Gastrocnemius medialis (tissue), 4 donors: Measurements from ENCODE around the gene AP1B1. TPM values are rescaled to one million over a fixed set of nuclear protein-coding genes. Genes with fewer than 3 reads are reported as not detected.
"Not testable (repeated sequence)": the region's sequence is repeated elsewhere in the genome, so short reads cannot be mapped to it uniquely, and the experiment has no call there.

Experiments used
- ATAC-seq, 2 donors: fragments of 150-250 bp; one replicate each; pipeline ENCODE4 v1.9.1; 2016
- DNase-seq, 2 donors: peaks; one replicate each; pipeline ENCODE4 v3.0.0-alpha.2; 2019
- H3K27ac ChIP-seq, 4 donors: fragments of 200-600 bp; sonication (generic); 1 replicate in 1 of 4; 2 replicates in 3 of 4; pipeline ENCODE4 v1.5.1; 2016 to 2018; ENCODE audit warnings: mild to moderate bottlenecking in 2 of 4, moderate library complexity in 1 of 4
- H3K27me3 ChIP-seq, 3 donors: fragments of 200-600 bp; sonication (generic) in 2 of 3; 1 replicate in 1 of 3; 2 replicates in 2 of 3; pipeline versions ENCODE4 v1.5.1 to v1.6.0; 2016 to 2019; ENCODE audit warnings: mild to moderate bottlenecking in 1 of 3, moderate library complexity in 1 of 3
- H3K36me3 ChIP-seq, 2 donors: fragments of 200-600 bp; sonication (generic) in 1 of 2; one replicate each; pipeline ENCODE4 v1.5.1; 2017 to 2018
- H3K4me1 ChIP-seq, 2 donors: fragments of 200-600 bp; sonication (generic) in 1 of 2; one replicate each; pipeline ENCODE4 v1.5.1; 2016 to 2017; ENCODE audit warnings: mild to moderate bottlenecking in 2 of 2
- H3K4me3 ChIP-seq, 4 donors: fragments of 200-600 bp; sonication (generic) in 3 of 4; 1 replicate in 1 of 4; 2 replicates in 3 of 4; pipeline ENCODE4 v1.5.1; 2016 to 2019; ENCODE audit warnings: mild to moderate bottlenecking in 2 of 4
- H3K9me3 ChIP-seq, 3 donors: fragments of 200-600 bp; sonication (generic) in 2 of 3; 1 replicate in 1 of 3; 2 replicates in 2 of 3; pipeline ENCODE4 v1.5.1; 2016 to 2019
- POLR2A ChIP-seq, 2 donors: fragments of 450-650 bp; IDR thresholded peaks; one replicate each; pipeline ENCODE4 v1.6.1; 2017; ENCODE audit warnings: antibody characterized with exemption in 2 of 2, mild to moderate bottlenecking in 2 of 2, moderate library complexity in 2 of 2
- in situ Hi-C, 4 donors: fragments of 200-750 bp; cut with MboI; loops; one replicate each; pipeline versions ENCODE4 v1.15.0 to v1.8.0; 2017; ENCODE audit warnings: low sequenced_read_pairs in 4 of 4
- intact Hi-C: fragments of 100-400 bp; cut with DNase I; formaldehyde crosslinking; loops from one replicate; pipeline ENCODE4 v1.15.1; 2023; ENCODE audit warnings: low total_unique reads
- total RNA-seq, 4 donors: library from RNA; depleted of rRNA; stranded (reverse); fragments of >200 nt; gene quantifications; one replicate each; pipeline versions ENCODE4 v1.1.0 to v1.2.3, GENCODE V29; 2016
- TF ChIP-seq, protein P1 (sequence below), 5 experiments: fragments of 450-650 bp in 3 of 5; fragments of 200-600 bp in 2 of 5; sonication (generic) in 2 of 5; IDR thresholded peaks in 4 of 5; conservative IDR thresholded peaks in 1 of 5; 1 replicate in 4 of 5; 2 replicates in 1 of 5; pipeline ENCODE4 v1.5.1; 2016 to 2019; ENCODE audit warnings: antibody characterized with exemption in 5 of 5, mild to moderate bottlenecking in 3 of 5, moderate library complexity in 3 of 5

Gene AP1B1
- total RNA-seq, 4 donors from 2014 or later = 26.5 to 44.6 (median 37.3) TPM

GRCh38 chr22:29348041-29348440 is 40.3 kb downstream of the AP1B1 start:
- Histone ChIP-seq H3K9me3 (no peaks in the 10 kb centered on the region), H3K4me3 (no peak overlapping the region), H3K4me1 (peaks cover 57% of the 10 kb centered on the region in 2 donors), H3K27ac (peak overlapping the region; percentile 74 to 86 (median 80)), H3K36me3 (peaks cover 0 to 59% of the 10 kb centered on the region in 2 donors), H3K27me3 (no peaks in the 10 kb centered on the region)
- intact Hi-C loops = no loop called here
- in situ Hi-C loops = no loop called here
- DNase-seq (no peak), ATAC-seq (no peak)
- TF ChIP-seq, protein P1, sequence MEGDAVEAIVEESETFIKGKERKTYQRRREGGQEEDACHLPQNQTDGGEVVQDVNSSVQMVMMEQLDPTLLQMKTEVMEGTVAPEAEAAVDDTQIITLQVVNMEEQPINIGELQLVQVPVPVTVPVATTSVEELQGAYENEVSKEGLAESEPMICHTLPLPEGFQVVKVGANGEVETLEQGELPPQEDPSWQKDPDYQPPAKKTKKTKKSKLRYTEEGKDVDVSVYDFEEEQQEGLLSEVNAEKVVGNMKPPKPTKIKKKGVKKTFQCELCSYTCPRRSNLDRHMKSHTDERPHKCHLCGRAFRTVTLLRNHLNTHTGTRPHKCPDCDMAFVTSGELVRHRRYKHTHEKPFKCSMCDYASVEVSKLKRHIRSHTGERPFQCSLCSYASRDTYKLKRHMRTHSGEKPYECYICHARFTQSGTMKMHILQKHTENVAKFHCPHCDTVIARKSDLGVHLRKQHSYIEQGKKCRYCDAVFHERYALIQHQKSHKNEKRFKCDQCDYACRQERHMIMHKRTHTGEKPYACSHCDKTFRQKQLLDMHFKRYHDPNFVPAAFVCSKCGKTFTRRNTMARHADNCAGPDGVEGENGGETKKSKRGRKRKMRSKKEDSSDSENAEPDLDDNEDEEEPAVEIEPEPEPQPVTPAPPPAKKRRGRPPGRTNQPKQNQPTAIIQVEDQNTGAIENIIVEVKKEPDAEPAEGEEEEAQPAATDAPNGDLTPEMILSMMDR (IDR thresholded peaks at IDR 0.05 in 4 of 5, conservative IDR thresholded peaks at IDR 0.05 in 1 of 5) = no peak
- TF ChIP-seq POLR2A (IDR thresholded peaks at IDR 0.05) = no peak

DNA sequence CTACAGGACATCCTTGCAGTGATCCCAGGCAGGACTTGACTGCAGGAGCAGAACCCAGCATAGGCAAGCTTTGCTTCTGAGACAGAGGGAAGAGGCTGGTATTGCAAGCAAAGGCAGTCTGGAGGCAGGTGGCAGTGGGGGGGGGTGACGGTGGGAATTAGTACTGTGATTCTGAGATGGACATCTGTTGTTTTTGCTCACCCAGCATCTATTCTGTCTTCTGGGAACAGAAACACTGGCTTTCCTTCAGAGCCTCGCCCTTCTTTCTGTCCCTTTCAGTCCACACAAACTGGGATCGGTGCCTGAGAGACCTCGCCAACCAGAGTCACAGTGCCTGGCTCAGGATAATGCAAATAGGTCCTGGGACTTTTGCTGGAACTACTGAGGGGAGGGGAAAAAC is 41.7 kb downstream of the AP1B1 start:
- H3K4me3 ChIP-seq = no peak overlapping the region
- intact Hi-C loops = no loop called here
- peak; percentile 61 to 62 for ATAC-seq
- H3K27me3 ChIP-seq = no peaks in the 10 kb centered on the region
- H3K36me3 ChIP-seq = peaks cover 0 to 55% of the 10 kb centered on the region in 2 donors
- peak; percentile 76 to 87 for DNase-seq
- no peaks in the 10 kb centered on the region for H3K9me3 ChIP-seq
- TF ChIP-seq, protein P1 (IDR thresholded peaks at IDR 0.05 in 4 of 5, conservative IDR thresholded peaks at IDR 0.05 in 1 of 5) = no peak
- no peak for TF ChIP-seq POLR2A (IDR thresholded peaks at IDR 0.05)
- peak overlapping the region; percentile 74 to 86 (median 80) for H3K27ac ChIP-seq
- in situ Hi-C loops = no loop called here
- peaks cover 57 to 60% of the 10 kb centered on the region in 2 donors for H3K4me1 ChIP-seq

- ATAC-seq = no peak
- DNase-seq = no peak
- H3K4me1 ChIP-seq = peaks cover 57 to 60% of the 10 kb centered on the region in 2 donors
- H3K27me3 ChIP-seq = no peaks in the 10 kb centered on the region
- TF ChIP-seq, protein P1 (IDR thresholded peaks at IDR 0.05 in 4 of 5, conservative IDR thresholded peaks at IDR 0.05 in 1 of 5) = no peak
- no peak for TF ChIP-seq POLR2A (IDR thresholded peaks at IDR 0.05)
- no peaks in the 10 kb centered on the region for H3K9me3 ChIP-seq
- in situ Hi-C loops (no loop called here), intact Hi-C loops (loop anchor here (2.0 kb wide), 1 partner anchor 17 kb away; no protein-coding TSS in a partner anchor)
- no peak overlapping the region for H3K4me3 ChIP-seq
- peak overlapping the region; percentile 74 to 86 (median 80) for H3K27ac ChIP-seq
- peaks cover 0 to 55% of the 10 kb centered on the region in 2 donors for H3K36me3 ChIP-seq
Measured at GRCh38 chr22:29345932-29346331, 42.4 kb downstream of the AP1B1 start.

- peaks cover 0 to 55% of the 10 kb centered on the region in 2 donors for H3K36me3 ChIP-seq
- H3K27me3 ChIP-seq, H3K9me3 ChIP-seq, H3K4me3 ChIP-seq, ATAC-seq, in situ Hi-C loops, DNase-seq: not testable (repeated sequence)
- peaks cover 57 to 60% of the 10 kb centered on the region in 2 donors for H3K4me1 ChIP-seq
- intact Hi-C loops = loop anchor here (2.0 kb wide), 1 partner anchor 16 kb away; no protein-coding TSS in a partner anchor
- peak overlapping the region; percentile 74 to 85 (median 78) for H3K27ac ChIP-seq
Measured at GRCh38 chr22:29344889-29345288, 43.5 kb downstream of the AP1B1 start.

GRCh38 chr22:29344137-29344536 is 44.2 kb downstream of the AP1B1 start:
- in situ Hi-C loops (no loop called here), intact Hi-C loops (loop anchor here (2.0 kb wide), 1 partner anchor 15 kb away; no protein-coding TSS in a partner anchor)
- Histone ChIP-seq H3K27me3 (no peaks in the 10 kb centered on the region), H3K4me1 (peaks cover 55 to 60% of the 10 kb centered on the region in 2 donors), H3K36me3 (peaks cover 0 to 55% of the 10 kb centered on the region in 2 donors), H3K4me3 (no peak overlapping the region), H3K9me3 (no peaks in the 10 kb centered on the region), H3K27ac (peak overlapping the region; percentile 74 to 85 (median 78))
- no peak for TF ChIP-seq POLR2A (IDR thresholded peaks at IDR 0.05)
- TF ChIP-seq, protein P1 (IDR thresholded peaks at IDR 0.05 in 4 of 5, conservative IDR thresholded peaks at IDR 0.05 in 1 of 5) = no peak
- peak; percentile 69 to 74 for ATAC-seq
- DNase-seq = peak; percentile 83 to 93
